Sigmoid colon (tissue), 4 donors: ENCODE data around the gene NOTCH1.

Source experiments
- CTCF ChIP-seq, 4 experiments: fragments of 450-650 bp in 3 of 4; fragments of 200-600 bp in 1 of 4; IDR thresholded peaks; one replicate each; pipeline ENCODE4 v1.5.1; 2016 to 2019; ENCODE audit warnings: antibody characterized with exemption in 4 of 4, mild to moderate bottlenecking in 3 of 4, moderate library complexity in 2 of 4
- EP300 ChIP-seq, 4 donors: sonication (generic); formaldehyde crosslinking; IDR thresholded peaks; one replicate each; pipeline ENCODE4 v1.6.1; 2017; ENCODE audit warnings: antibody characterized with exemption in 4 of 4
- POLR2A ChIP-seq, 2 donors: fragments of 450-650 bp; IDR thresholded peaks; one replicate each; pipeline ENCODE4 v1.6.1; 2016; ENCODE audit warnings: antibody characterized with exemption in 2 of 2, mild to moderate bottlenecking in 2 of 2, moderate library complexity in 2 of 2
- POLR2AphosphoS5 ChIP-seq, 4 donors: sonication (generic); formaldehyde crosslinking; IDR thresholded peaks; one replicate each; pipeline ENCODE4 v1.6.1; 2017; ENCODE audit warnings: antibody characterized with exemption in 4 of 4

GRCh38 chr9:136495238-136495800, 50.5 kb downstream of the NOTCH1 start:
- no peak for TF ChIP-seq CTCF (IDR thresholded peaks at IDR 0.05)
- TF ChIP-seq POLR2AphosphoS5 (IDR thresholded peaks at IDR 0.05): no peak
- no peak for TF ChIP-seq POLR2A (IDR thresholded peaks at IDR 0.05)
- TF ChIP-seq EP300 (IDR thresholded peaks at IDR 0.05): no peak
